H1 (cell line): ENCODE measurements around the gene LCT. TPM values are rescaled to one million over a fixed set of nuclear protein-coding genes. Genes with fewer than 3 reads are reported as not detected.

ENCODE experiments used
- EP300 ChIP-seq, 2 experiments: IDR thresholded peaks; 1 replicate in 1 of 2; 2 replicates in 1 of 2; pipeline ENCODE4 v1.6.1; 2011 to 2012; ENCODE audit warnings: low read depth in 2 of 2, low read length in 2 of 2, mild to moderate bottlenecking in 2 of 2, borderline replicate concordance in 1 of 2, inconsistent platforms in 1 of 2, moderate library complexity in 1 of 2
- PHF8 ChIP-seq: fragments of 200-600 bp; sonication (generic); conservative IDR thresholded peaks from 2 replicates; pipeline ENCODE4 v1.7.1; 2012; ENCODE audit warnings: low read depth, mild to moderate bottlenecking, inconsistent platforms, low read length, moderate library complexity
- POLR2A ChIP-seq, 2 experiments: IDR thresholded peaks; 1 replicate in 1 of 2; 2 replicates in 1 of 2; pipeline ENCODE4 v1.6.1; 2011; ENCODE audit warnings: low read depth in 2 of 2, low read length in 2 of 2, mild to moderate bottlenecking in 2 of 2; ENCODE audit errors: control extremely low read depth in 1 of 2
- POU5F1 ChIP-seq: IDR thresholded peaks from 2 replicates; pipeline ENCODE4 v1.6.1; 2011; ENCODE audit warnings: low read depth, mild to moderate bottlenecking, low read length, moderate library complexity
- polyA plus RNA-seq, 7 experiments: library from polyadenylated mRNA; depleted of rRNA in 3 of 7; stranded (reverse) in 5 of 7; unstranded in 2 of 7; fragments of >200 nt in 5 of 7; fragments of 200-250 nt in 2 of 7; gene quantifications; 1 replicate in 5 of 7; 2 replicates in 1 of 7; 4 replicates in 1 of 7; pipeline versions ENCODE4 v1.2.1 to v1.2.3, GENCODE V29; 2011 to 2013; ENCODE audit warnings: missing spikeins in 2 of 7, mixed read lengths in 2 of 7
- total RNA-seq: library from RNA; stranded (reverse); fragmentation: NEBNext Ultra II Directional; extraction: Animal tissue kit (Norgen Biotek cat#: 25700); gene quantifications from 2 replicates; pipeline ENCODE4 v1.2.1, GENCODE V29; 2021

LCT gene
- total and polyA plus RNA-seq, 2 of the 8 experiments (the other 6 are each of a cell fraction or from before 2014, with no cell fraction given) = 0.06 TPM; not detected in 1

GRCh38 chr2:135831180-135831812 lies 5.7 kb downstream of the LCT start (continued):
- TF ChIP-seq EP300 (IDR thresholded peaks at IDR 0.05; ENCODE audit: borderline replicate concordance in 1 of 2, low read depth in 2 of 2, low read length in 2 of 2) (no peak), PHF8 (no peak), POU5F1 (no peak), POLR2A (IDR thresholded peaks at IDR 0.05; ENCODE audit: control extremely low read depth in 1 of 2, low read depth in 2 of 2, low read length in 2 of 2) (no peak)
